GM06990 (cell line): Measurements from ENCODE around the gene RB1.
"Not testable (repeated sequence)": the region's sequence is repeated elsewhere in the genome, so short reads cannot be mapped to it uniquely, and the experiment has no call there.

ENCODE experiments used
- DNase-seq: peaks from one replicate; pipeline ENCODE4 v3.0.0-alpha.2; 2011; ENCODE audit not compliant: insufficient read length; ENCODE audit errors: extremely low read depth
- H3K27me3 ChIP-seq: replicated peaks from 2 replicates; pipeline ENCODE4 v1.6.0; 2011; ENCODE audit warnings: low read length; ENCODE audit not compliant: control insufficient read depth, insufficient read depth
- H3K36me3 ChIP-seq: 2 replicates; pipeline ENCODE4 v1.5.1; 2011; ENCODE audit warnings: low read length; ENCODE audit not compliant: control insufficient read depth, insufficient read depth
- H3K4me3 ChIP-seq: replicated peaks from 2 replicates; pipeline ENCODE4 v1.5.1; 2011; ENCODE audit warnings: low read depth, mild to moderate bottlenecking, control low read depth, low read length
- CTCF ChIP-seq: IDR thresholded peaks from 2 replicates; pipeline ENCODE4 v1.5.1; 2011; ENCODE audit warnings: low read length, control low read depth, mild to moderate bottlenecking, inconsistent platforms; ENCODE audit not compliant: insufficient read depth, poor library complexity, severe bottlenecking

Gene RB1

DNA sequence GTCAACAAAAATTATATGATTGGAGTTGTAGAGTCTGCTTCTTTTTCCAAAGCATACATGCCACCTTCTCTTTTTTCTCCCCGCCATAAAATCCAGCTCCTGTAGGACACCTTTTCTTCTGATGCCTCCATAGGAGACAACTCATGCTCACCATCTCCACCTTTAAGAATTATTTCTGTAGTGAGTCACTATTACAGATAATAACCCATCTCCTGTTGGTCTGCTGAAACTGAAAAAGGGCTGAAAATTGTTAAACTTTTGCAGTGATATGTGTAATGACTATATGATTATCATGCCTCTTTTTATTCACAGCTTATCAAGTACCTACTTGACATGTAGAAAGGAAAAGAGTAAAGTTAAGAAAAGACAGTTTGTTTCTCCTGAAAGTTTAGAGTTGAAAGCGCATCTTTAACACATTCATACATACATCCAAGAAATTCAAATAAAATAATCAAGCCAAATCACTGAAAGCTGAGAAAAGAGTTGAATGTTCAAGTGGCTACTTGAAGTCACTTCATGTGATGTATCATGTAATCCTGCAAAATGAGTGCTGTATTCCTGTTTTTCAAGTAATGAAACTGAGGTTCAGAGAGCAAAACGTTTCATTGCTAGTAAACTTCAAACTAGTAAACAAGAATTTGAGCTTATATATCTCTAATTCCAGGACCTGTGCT is 144.9 kb downstream of the RB1 start:
- TF ChIP-seq CTCF: no peak
- 0 out of 2 replicates have a peak, but pooled peaks cover 1% of the 10 kb centered on the region for H3K36me3 ChIP-seq
- H3K27me3 ChIP-seq: no peaks in the 10 kb centered on the region
- H3K4me3 ChIP-seq: no peak overlapping the region
- no peak for DNase-seq

DNA sequence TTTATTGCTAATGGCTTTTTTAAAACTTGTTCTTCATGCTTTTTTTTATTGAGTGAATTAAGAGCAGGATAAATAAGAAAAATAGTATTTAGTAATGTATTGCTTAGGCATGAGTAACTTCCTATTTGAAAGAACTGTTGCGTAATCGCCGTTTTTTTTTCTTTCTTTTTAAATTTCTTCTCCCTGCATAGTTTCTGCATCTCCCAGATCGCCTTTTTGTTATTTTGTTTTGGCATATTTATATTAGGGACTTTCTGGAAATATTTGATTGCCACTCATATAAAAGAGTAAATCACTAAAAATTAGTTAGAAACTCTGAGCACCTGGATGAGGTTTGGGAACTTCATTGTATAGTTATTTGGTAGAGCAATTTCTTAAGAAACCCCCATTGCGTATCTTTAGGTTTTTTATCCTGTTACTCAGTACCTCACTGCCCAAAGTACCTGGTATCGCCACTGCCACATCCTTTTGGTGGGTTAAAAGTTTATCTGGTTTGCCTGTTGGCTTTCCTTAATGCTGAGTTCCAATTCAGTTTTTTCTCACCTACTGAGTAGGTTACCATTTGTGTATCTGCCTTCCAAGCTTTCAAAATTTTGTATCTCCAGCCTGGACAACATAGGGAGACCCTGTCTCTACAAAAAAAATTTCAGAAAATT is 145.5 kb downstream of the RB1 start:
- DNase-seq: no peak
- no peak for TF ChIP-seq CTCF
- Histone ChIP-seq H3K27me3 (no peaks in the 10 kb centered on the region), H3K4me3 (no peak overlapping the region), H3K36me3 (peaks cover 2% of the 10 kb centered on the region; the same call in 1 of the 2 replicates)

- DNase-seq: no peak
- H3K4me3 ChIP-seq: no peak overlapping the region
- TF ChIP-seq CTCF: no peak
- H3K36me3 ChIP-seq: peaks cover 2% of the 10 kb centered on the region
- H3K27me3 ChIP-seq: no peaks in the 10 kb centered on the region
Measured at GRCh38 chr13:48449656-48450055, 146.1 kb downstream of the RB1 start.

GRCh38 chr13:48451196-48451595 is 147.6 kb downstream of the RB1 start:
- not testable (repeated sequence) for H3K4me3 ChIP-seq, H3K36me3 ChIP-seq, DNase-seq, H3K27me3 ChIP-seq

GRCh38 chr13:48456546-48456945 is 153.0 kb downstream of the RB1 start:
- Histone ChIP-seq H3K36me3 (peaks cover 12% of the 10 kb centered on the region), H3K27me3 (no peaks in the 10 kb centered on the region), H3K4me3 (no peak overlapping the region)
- TF ChIP-seq CTCF: no peak
- DNase-seq: no peak

- H3K4me3 ChIP-seq: no peak overlapping the region
- no peak for TF ChIP-seq CTCF
- no peak for DNase-seq
- no peaks in the 10 kb centered on the region for H3K27me3 ChIP-seq
- peaks cover 12% of the 10 kb centered on the region for H3K36me3 ChIP-seq
Measured at GRCh38 chr13:48457578-48458242, 154.2 kb downstream of the RB1 start.
